HepG2 (cell line): ENCODE results near the gene NOX3. TPM values are rescaled to one million over a fixed set of nuclear protein-coding genes. Genes with fewer than 3 reads are reported as not detected.

ENCODE experiments used
- AKNA ChIP-seq: sonication (generic); formaldehyde crosslinking; IDR thresholded peaks from 2 replicates; pipeline ENCODE4 v1.4.0; 2020; ENCODE audit warnings: missing genetic modification reagents, borderline replicate concordance
- CENPX ChIP-seq: sonication (generic); formaldehyde crosslinking; IDR thresholded peaks from 2 replicates; pipeline ENCODE4 v1.9.0; 2021; ENCODE audit warnings: mild to moderate bottlenecking, missing genetic modification reagents, moderate library complexity
- EZH2 ChIP-seq: conservative IDR thresholded peaks from 2 replicates; pipeline ENCODE4 v1.6.1; 2012; ENCODE audit warnings: mild to moderate bottlenecking, low read depth, low read length, moderate library complexity
- FLYWCH1 ChIP-seq: sonication (generic); formaldehyde crosslinking; IDR thresholded peaks from 2 replicates; pipeline ENCODE4 v1.8.1; 2023; ENCODE audit warnings: mild to moderate bottlenecking, missing genetic modification reagents
- MED8 ChIP-seq: sonication (generic); formaldehyde crosslinking; IDR thresholded peaks from 2 replicates; pipeline ENCODE4 v1.8.1; 2023; ENCODE audit warnings: mild to moderate bottlenecking, missing genetic modification reagents; ENCODE audit not compliant: insufficient replicate concordance
- MEIS2 ChIP-seq: sonication (generic); formaldehyde crosslinking; IDR thresholded peaks from 2 replicates; pipeline ENCODE4 v1.9.0; 2021; ENCODE audit warnings: mild to moderate bottlenecking, missing genetic modification reagents
- PAF1 ChIP-seq: IDR thresholded peaks from 2 replicates; pipeline ENCODE4 v1.6.1; 2016; ENCODE audit warnings: missing genetic modification reagents, missing compliant biosample characterization
- RBFOX2 ChIP-seq: fragments of 200-400 bp; formaldehyde crosslinking; IDR thresholded peaks from 2 replicates; pipeline ENCODE4 v1.6.1; 2017; ENCODE audit warnings: low read depth, mild to moderate bottlenecking, low read length
- RORA ChIP-seq: sonication (generic); formaldehyde crosslinking; IDR thresholded peaks from 2 replicates; pipeline ENCODE4 v1.5.0; 2020; ENCODE audit warnings: mild to moderate bottlenecking, missing genetic modification reagents, moderate library complexity
- SETDB1 ChIP-seq: sonication (generic); formaldehyde crosslinking; IDR thresholded peaks from 2 replicates; pipeline ENCODE4 v1.5.1; 2020; ENCODE audit warnings: missing genetic modification reagents, mild to moderate bottlenecking, borderline replicate concordance
- SIN3B ChIP-seq: fragments of 150-350 bp; IDR thresholded peaks from 2 replicates; pipeline ENCODE4 v1.6.1; 2014; ENCODE audit warnings: low read length
- U2AF1 ChIP-seq: fragments of 200-400 bp; formaldehyde crosslinking; optimal IDR thresholded peaks from 2 replicates; pipeline ENCODE3; 2017; ENCODE audit warnings: mild to moderate bottlenecking, low read depth, low read length
- WIZ ChIP-seq: sonication (generic); formaldehyde crosslinking; IDR thresholded peaks from 2 replicates; pipeline ENCODE4 v1.5.1; 2020; ENCODE audit warnings: mild to moderate bottlenecking, missing genetic modification reagents
- ZNF207 ChIP-seq: fragments of 450-650 bp; IDR thresholded peaks from 2 replicates; pipeline ENCODE4 v1.6.1; 2016; ENCODE audit warnings: antibody characterized with exemption, borderline replicate concordance
- ZNF781 ChIP-seq: sonication (generic); formaldehyde crosslinking; IDR thresholded peaks from 2 replicates; pipeline ENCODE4 v1.5.1; 2020; ENCODE audit warnings: borderline replicate concordance, mild to moderate bottlenecking, missing genetic modification reagents; ENCODE audit errors: not compliant biosample characterization
- polyA plus RNA-seq, 8 experiments: library from polyadenylated mRNA; depleted of rRNA in 3 of 8; stranded (reverse) in 7 of 8; unstranded in 1 of 8; fragments of >200 nt; fragmentation: Illumina TruSeq in 4 of 8; extraction: Trizol in 4 of 8; gene quantifications; 2 replicates each; pipeline versions ENCODE4 v1.2.1 to v1.2.3, GENCODE V29; 2011 to 2016; ENCODE audit warnings: low read depth in 4 of 8, missing spikeins in 1 of 8, mixed read lengths in 1 of 8; ENCODE audit not compliant: insufficient read depth in 1 of 8
- total RNA-seq, 5 experiments: library from RNA; depleted of rRNA; stranded (reverse); fragments of >200 nt; fragmentation: Illumina TruSeq; extraction: Trizol; gene quantifications; 2 replicates each; pipeline ENCODE4 v1.2.3, GENCODE V29; 2016; ENCODE audit warnings: low read depth in 1 of 5
- TF ChIP-seq, protein P1 (sequence below): sonication (generic); formaldehyde crosslinking; IDR thresholded peaks from 2 replicates; pipeline ENCODE4 v1.4.0; 2020; ENCODE audit warnings: mild to moderate bottlenecking, missing genetic modification reagents
- TF ChIP-seq, protein P2 (sequence below), 2 experiments: fragments of 450-650 bp in 1 of 2; sonication (generic) in 1 of 2; formaldehyde crosslinking; IDR thresholded peaks; 2 replicates each; pipeline versions ENCODE4 v1.5.0 to v1.8.0; 2020 to 2022; ENCODE audit warnings: mild to moderate bottlenecking in 1 of 2, missing genetic modification reagents in 1 of 2
- TF ChIP-seq, protein P3 (sequence below): IDR thresholded peaks from 2 replicates; pipeline ENCODE4 v1.6.1; 2016
- TF ChIP-seq, protein P4 (sequence below): sonication (generic); formaldehyde crosslinking; IDR thresholded peaks from 2 replicates; pipeline ENCODE4 v1.8.0; 2022; ENCODE audit warnings: mild to moderate bottlenecking, missing genetic modification reagents, moderate library complexity
- TF ChIP-seq, protein P5 (sequence below): sonication (generic); formaldehyde crosslinking; IDR thresholded peaks from 2 replicates; pipeline ENCODE4 v1.5.1; 2020; ENCODE audit warnings: missing genetic modification reagents, mild to moderate bottlenecking, borderline replicate concordance

NOX3 gene
- total and polyA plus RNA-seq, 2 of the 13 experiments (the other 11 are each of a cell fraction or from before 2014, with no cell fraction given), result 0.09 to 0.18 TPM

DNA sequence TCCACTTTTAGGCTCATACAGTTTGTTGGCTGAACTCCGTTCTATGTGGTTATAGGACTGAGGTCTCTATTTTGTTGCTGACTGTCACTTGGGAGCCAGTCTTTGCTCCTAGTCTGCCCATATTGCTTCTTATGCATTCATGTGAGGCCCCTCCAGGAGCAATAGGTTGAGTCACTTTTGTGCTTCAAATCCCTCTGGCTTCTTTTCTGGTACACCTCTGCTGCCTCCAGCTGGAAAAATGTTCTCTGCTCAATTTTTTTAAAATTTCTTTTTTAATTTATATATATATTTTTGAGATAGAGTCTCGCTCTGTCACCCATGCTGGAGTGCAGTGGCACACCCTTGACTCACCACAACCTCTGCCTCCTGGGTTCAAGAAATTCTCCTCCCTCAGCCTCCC lies 42.7 kb upstream of the NOX3 start (continued):
- TF ChIP-seq EZH2 (no peak), SETDB1 (CRISPR knock-in tag) (no peak), RORA (CRISPR knock-in tag) (no peak), WIZ (CRISPR knock-in tag) (no peak), AKNA (no peak), SIN3B (no peak), ZNF781 (CRISPR knock-in tag) (no peak), MED8 (CRISPR knock-in tag) (no peak), ZNF207 (no peak), CENPX (CRISPR knock-in tag) (no peak), RBFOX2 (no peak), U2AF1 (no peak), FLYWCH1 (CRISPR knock-in tag) (no peak), PAF1 (no peak), MEIS2 (CRISPR knock-in tag) (no peak)
- TF ChIP-seq, protein P1, sequence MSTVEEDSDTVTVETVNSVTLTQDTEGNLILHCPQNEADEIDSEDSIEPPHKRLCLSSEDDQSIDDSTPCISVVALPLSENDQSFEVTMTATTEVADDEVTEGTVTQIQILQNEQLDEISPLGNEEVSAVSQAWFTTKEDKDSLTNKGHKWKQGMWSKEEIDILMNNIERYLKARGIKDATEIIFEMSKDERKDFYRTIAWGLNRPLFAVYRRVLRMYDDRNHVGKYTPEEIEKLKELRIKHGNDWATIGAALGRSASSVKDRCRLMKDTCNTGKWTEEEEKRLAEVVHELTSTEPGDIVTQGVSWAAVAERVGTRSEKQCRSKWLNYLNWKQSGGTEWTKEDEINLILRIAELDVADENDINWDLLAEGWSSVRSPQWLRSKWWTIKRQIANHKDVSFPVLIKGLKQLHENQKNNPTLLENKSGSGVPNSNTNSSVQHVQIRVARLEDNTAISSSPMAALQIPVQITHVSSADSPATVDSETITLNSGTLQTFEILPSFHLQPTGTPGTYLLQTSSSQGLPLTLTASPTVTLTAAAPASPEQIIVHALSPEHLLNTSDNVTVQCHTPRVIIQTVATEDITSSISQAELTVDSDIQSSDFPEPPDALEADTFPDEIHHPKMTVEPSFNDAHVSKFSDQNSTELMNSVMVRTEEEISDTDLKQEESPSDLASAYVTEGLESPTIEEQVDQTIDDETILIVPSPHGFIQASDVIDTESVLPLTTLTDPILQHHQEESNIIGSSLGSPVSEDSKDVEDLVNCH (CRISPR knock-in tag), result no peak
- TF ChIP-seq, protein P2, sequence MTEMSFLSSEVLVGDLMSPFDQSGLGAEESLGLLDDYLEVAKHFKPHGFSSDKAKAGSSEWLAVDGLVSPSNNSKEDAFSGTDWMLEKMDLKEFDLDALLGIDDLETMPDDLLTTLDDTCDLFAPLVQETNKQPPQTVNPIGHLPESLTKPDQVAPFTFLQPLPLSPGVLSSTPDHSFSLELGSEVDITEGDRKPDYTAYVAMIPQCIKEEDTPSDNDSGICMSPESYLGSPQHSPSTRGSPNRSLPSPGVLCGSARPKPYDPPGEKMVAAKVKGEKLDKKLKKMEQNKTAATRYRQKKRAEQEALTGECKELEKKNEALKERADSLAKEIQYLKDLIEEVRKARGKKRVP (CRISPR knock-in tag; IDR thresholded peaks at IDR 0.05), result no peak
- TF ChIP-seq, protein P3, sequence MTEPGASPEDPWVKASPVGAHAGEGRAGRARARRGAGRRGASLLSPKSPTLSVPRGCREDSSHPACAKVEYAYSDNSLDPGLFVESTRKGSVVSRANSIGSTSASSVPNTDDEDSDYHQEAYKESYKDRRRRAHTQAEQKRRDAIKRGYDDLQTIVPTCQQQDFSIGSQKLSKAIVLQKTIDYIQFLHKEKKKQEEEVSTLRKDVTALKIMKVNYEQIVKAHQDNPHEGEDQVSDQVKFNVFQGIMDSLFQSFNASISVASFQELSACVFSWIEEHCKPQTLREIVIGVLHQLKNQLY (CRISPR knock-in tag), result no peak
- TF ChIP-seq, protein P4, sequence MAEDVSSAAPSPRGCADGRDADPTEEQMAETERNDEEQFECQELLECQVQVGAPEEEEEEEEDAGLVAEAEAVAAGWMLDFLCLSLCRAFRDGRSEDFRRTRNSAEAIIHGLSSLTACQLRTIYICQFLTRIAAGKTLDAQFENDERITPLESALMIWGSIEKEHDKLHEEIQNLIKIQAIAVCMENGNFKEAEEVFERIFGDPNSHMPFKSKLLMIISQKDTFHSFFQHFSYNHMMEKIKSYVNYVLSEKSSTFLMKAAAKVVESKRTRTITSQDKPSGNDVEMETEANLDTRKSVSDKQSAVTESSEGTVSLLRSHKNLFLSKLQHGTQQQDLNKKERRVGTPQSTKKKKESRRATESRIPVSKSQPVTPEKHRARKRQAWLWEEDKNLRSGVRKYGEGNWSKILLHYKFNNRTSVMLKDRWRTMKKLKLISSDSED (CRISPR knock-in tag), result no peak
- TF ChIP-seq, protein P5, sequence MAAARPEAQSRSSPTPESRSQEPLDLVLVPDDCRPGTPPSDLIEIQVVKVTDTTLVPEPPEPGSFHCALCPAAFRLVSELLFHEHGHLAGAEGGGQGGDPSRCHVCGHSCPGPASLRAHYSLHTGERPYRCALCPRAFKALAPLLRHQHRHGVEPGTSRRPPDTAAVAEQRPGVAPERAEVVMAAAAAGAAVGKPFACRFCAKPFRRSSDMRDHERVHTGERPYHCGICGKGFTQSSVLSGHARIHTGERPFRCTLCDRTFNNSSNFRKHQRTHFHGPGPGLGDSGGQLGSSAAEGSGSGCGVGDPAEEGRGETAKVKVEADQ (CRISPR knock-in tag), result no peak
- TF ChIP-seq, all 625 proteins: peak for 7
